ENCODE measurements around the gene RNH1.

DNA sequence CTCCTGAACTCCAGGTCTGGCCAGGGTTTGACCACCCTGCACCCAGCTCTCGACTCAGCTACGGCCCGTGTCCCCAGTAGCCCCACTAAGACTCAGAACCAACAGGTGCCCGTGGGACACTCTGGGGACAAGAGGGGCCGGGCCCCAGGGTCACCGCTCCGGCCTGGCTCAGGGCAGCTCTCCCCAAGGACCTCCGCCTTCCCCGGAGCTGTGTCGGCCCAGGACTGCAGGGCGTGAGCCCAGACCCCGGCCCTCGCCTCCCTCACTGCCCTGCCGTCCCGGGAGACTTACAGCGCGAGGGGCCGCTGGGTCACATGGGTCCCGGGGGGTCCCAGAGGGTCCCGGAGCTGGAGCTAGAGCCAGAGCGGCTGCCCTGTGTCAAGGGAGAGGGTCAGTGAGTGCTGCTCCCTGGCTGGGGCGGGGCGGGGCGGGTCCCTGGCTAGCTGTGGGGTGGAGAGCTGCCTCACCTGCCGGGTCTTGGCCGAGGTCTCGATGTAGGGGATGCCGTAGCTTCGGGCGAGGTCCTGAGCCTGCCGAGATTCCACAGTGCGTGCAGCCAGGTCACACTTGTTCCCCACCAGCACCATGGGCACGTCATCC lies 26.0 kb upstream of the RNH1 start:
- TF ChIP-seq POLR2AphosphoS5 (IDR thresholded peaks at IDR 0.05; ENCODE audit: low read depth, low read length) (no peak), POLR2A (IDR thresholded peaks at IDR 0.05; ENCODE audit: low read depth, low read length) (no peak), SPI1 (IDR thresholded peaks at IDR 0.05; ENCODE audit: low read depth, low read length) (no peak), TAF1 (IDR thresholded peaks at IDR 0.05; ENCODE audit: low read depth, low read length) (no peak), PAX5 (IDR thresholded peaks at IDR 0.05; ENCODE audit: insufficient read depth, low read length, severe bottlenecking) (no peak)
